HEK293 (cell line): ENCODE measurements around the gene KLHL15.
A peak's percentile ranks its signal among the peaks of the same experiment; 100 is the strongest.

ENCODE experiments used
- CTCF ChIA-PET: fragments of 350-600 bp; formaldehyde crosslinking; extraction: SDS; loops from one replicate; lab custom pipeline; 2021; ENCODE audit warnings: antibody characterized with exemption; lab: Yijun Ruan, JAX
- POLR2A ChIA-PET: fragments of 300-600 bp; formaldehyde crosslinking; extraction: SDS; loops from one replicate; lab custom pipeline; 2020; ENCODE audit warnings: antibody characterized with exemption, inconsistent platforms; lab: Yijun Ruan, JAX
- H3K27ac ChIP-seq: fragments of 200-500 bp; sonication (Bioruptor generic); 2 replicates; pipeline ENCODE4 v1.5.1; 2014; ENCODE audit warnings: low read depth, low read length, control low read depth, inconsistent platforms; ENCODE audit errors: extremely low read depth
- H3K36me3 ChIP-seq, 2 experiments: fragments of 200-500 bp in 1 of 2; sonication (Bioruptor generic) in 1 of 2; 1 replicate in 1 of 2; 2 replicates in 1 of 2; pipeline ENCODE4 v1.5.1; 2014 to 2017; ENCODE audit warnings: inconsistent platforms in 2 of 2, low read length in 2 of 2; ENCODE audit not compliant: control insufficient read depth in 2 of 2, insufficient read depth in 1 of 2
- H3K4me1 ChIP-seq: fragments of 200-500 bp; sonication (Bioruptor generic); 2 replicates; pipeline ENCODE4 v1.5.1; 2014; ENCODE audit warnings: mild to moderate bottlenecking, low read length, inconsistent platforms; ENCODE audit not compliant: control insufficient read depth, insufficient read depth
- H3K4me3 ChIP-seq: 2 replicates; pipeline ENCODE4 v1.5.1; 2011; ENCODE audit warnings: low read depth, mild to moderate bottlenecking, control low read depth, low read length, moderate library complexity
- H3K9me3 ChIP-seq: fragments of 200-500 bp; sonication (Bioruptor generic); 2 replicates; pipeline ENCODE4 v1.5.1; 2014; ENCODE audit warnings: low read depth, low read length, inconsistent platforms; ENCODE audit not compliant: control insufficient read depth, insufficient read depth
- EGR2 ChIP-seq: fragments of 450-650 bp; formaldehyde crosslinking; IDR thresholded peaks from 2 replicates; pipeline ENCODE4 v1.5.1; 2016; ENCODE audit warnings: low read depth, missing biosample characterization, missing genetic modification characterization
- FEZF1 ChIP-seq: fragments of 450-650 bp; formaldehyde crosslinking; IDR thresholded peaks from 2 replicates; pipeline ENCODE4 v1.5.1; 2016; ENCODE audit warnings: missing biosample characterization, missing genetic modification characterization
- GFI1B ChIP-seq: fragments of 450-650 bp; formaldehyde crosslinking; IDR thresholded peaks from 2 replicates; pipeline ENCODE4 v1.5.1; 2016; ENCODE audit warnings: missing biosample characterization, missing genetic modification characterization
- GLI2 ChIP-seq: fragments of 450-650 bp; formaldehyde crosslinking; IDR thresholded peaks from 2 replicates; pipeline ENCODE4; 2017; ENCODE audit warnings: missing biosample characterization, missing genetic modification characterization, low read depth, borderline replicate concordance
- IKZF3 ChIP-seq: fragments of 450-650 bp; IDR thresholded peaks from 2 replicates; pipeline ENCODE4 v1.5.0; 2018; ENCODE audit warnings: missing biosample characterization, mild to moderate bottlenecking, missing genetic modification characterization, moderate library complexity
- INSM2 ChIP-seq: fragments of 450-650 bp; formaldehyde crosslinking; IDR thresholded peaks from 2 replicates; pipeline ENCODE4 v1.5.1; 2016; ENCODE audit warnings: missing biosample characterization, missing genetic modification characterization
- MYNN ChIP-seq: fragments of 450-650 bp; formaldehyde crosslinking; IDR thresholded peaks from 2 replicates; pipeline ENCODE4 v1.5.1; 2016; ENCODE audit warnings: missing biosample characterization, missing genetic modification characterization, borderline replicate concordance
- PATZ1 ChIP-seq: fragments of 450-650 bp; formaldehyde crosslinking; IDR thresholded peaks from 2 replicates; pipeline ENCODE4 v1.5.1; 2016; ENCODE audit warnings: missing biosample characterization, missing genetic modification characterization
- PRDM1 ChIP-seq: fragments of 450-650 bp; formaldehyde crosslinking; IDR thresholded peaks from 2 replicates; pipeline ENCODE4; 2016; ENCODE audit warnings: missing biosample characterization, missing genetic modification characterization
- PRDM6 ChIP-seq: fragments of 450-650 bp; formaldehyde crosslinking; IDR thresholded peaks from 2 replicates; pipeline ENCODE4 v1.5.1; 2017; ENCODE audit warnings: missing biosample characterization, missing genetic modification characterization
- SCRT2 ChIP-seq: fragments of 450-650 bp; formaldehyde crosslinking; IDR thresholded peaks from 2 replicates; pipeline ENCODE4 v1.5.1; 2016; ENCODE audit warnings: missing biosample characterization, missing genetic modification characterization
- TCF7L2 ChIP-seq: IDR thresholded peaks from 2 replicates; pipeline ENCODE4 v1.6.1; 2011; ENCODE audit warnings: low read depth, mild to moderate bottlenecking, inconsistent platforms, low read length, moderate library complexity, borderline replicate concordance
- ZNF157 ChIP-seq: fragments of 450-650 bp; formaldehyde crosslinking; IDR thresholded peaks from 2 replicates; pipeline ENCODE4 v1.5.1; 2016; ENCODE audit warnings: missing biosample characterization, missing genetic modification characterization
- ZNF335 ChIP-seq: fragments of 450-650 bp; formaldehyde crosslinking; conservative IDR thresholded peaks from 2 replicates; pipeline ENCODE4 v1.5.1; 2016; ENCODE audit warnings: missing biosample characterization, missing genetic modification characterization
- ZNF366 ChIP-seq: fragments of 450-650 bp; formaldehyde crosslinking; conservative IDR thresholded peaks from 2 replicates; pipeline ENCODE4 v1.5.1; 2016; ENCODE audit warnings: missing biosample characterization, missing genetic modification characterization
- ZNF433 ChIP-seq: fragments of 450-650 bp; formaldehyde crosslinking; IDR thresholded peaks from 2 replicates; pipeline ENCODE4 v1.5.1; 2016; ENCODE audit warnings: missing biosample characterization, missing genetic modification characterization, low read depth
- ZNF449 ChIP-seq: fragments of 450-650 bp; formaldehyde crosslinking; IDR thresholded peaks from 2 replicates; pipeline ENCODE4 v1.5.1; 2017; ENCODE audit warnings: missing biosample characterization, mild to moderate bottlenecking, missing genetic modification characterization, moderate library complexity
- ZNF48 ChIP-seq: fragments of 450-650 bp; formaldehyde crosslinking; IDR thresholded peaks from 2 replicates; pipeline ENCODE4 v1.5.1; 2016; ENCODE audit warnings: missing biosample characterization, missing genetic modification characterization
- ZNF488 ChIP-seq: fragments of 450-650 bp; formaldehyde crosslinking; IDR thresholded peaks from 2 replicates; pipeline ENCODE4 v1.5.1; 2016; ENCODE audit warnings: missing biosample characterization, missing genetic modification characterization
- ZNF529 ChIP-seq: fragments of 450-650 bp; formaldehyde crosslinking; IDR thresholded peaks from 2 replicates; pipeline ENCODE4 v1.5.1; 2017; ENCODE audit warnings: missing genetic modification characterization, missing biosample characterization; ENCODE audit not compliant: insufficient replicate concordance
- ZNF629 ChIP-seq: fragments of 450-650 bp; formaldehyde crosslinking; IDR thresholded peaks from 2 replicates; pipeline ENCODE4 v1.5.1; 2017; ENCODE audit warnings: missing biosample characterization, missing genetic modification characterization

Gene KLHL15

GRCh38 chrX:24002167-24002566, 24.8 kb downstream of the KLHL15 start:
- Histone ChIP-seq H3K4me1 (peaks cover 6% of the 10 kb centered on the region; the same call in 1 of the 2 replicates), H3K36me3 (peaks cover 49 to 59% of the 10 kb centered on the region in 2 experiments), H3K4me3 (no peak overlapping the region)
- TF ChIP-seq MYNN (tag by site-specific recombination) (no peak), PRDM6 (tag by site-specific recombination) (peak; percentile 79), IKZF3 (tag by site-specific recombination) (no peak)
- TF ChIP-seq, all 188 proteins: peak for 1
- CTCF ChIA-PET: interaction anchor here (1.0 kb wide), 1 partner anchor 53 kb away, joined by 4 read pairs; the partner anchor contains the start of gene EIF2S3
- POLR2A ChIA-PET: interaction anchor here (0.7 kb wide), 1 partner anchor 219 kb away, joined by 3 read pairs; the partner anchor contains the start of gene SAT1
- H3K9me3 ChIP-seq: no peaks in the 10 kb centered on the region
- no peak overlapping the region for H3K27ac ChIP-seq

GRCh38 chrX:23999671-24000070, 27.3 kb downstream of the KLHL15 start:
- Histone ChIP-seq H3K4me3 (no peak overlapping the region), H3K9me3 (no peaks in the 10 kb centered on the region), H3K4me1 (peaks cover 6% of the 10 kb centered on the region; the same call in 1 of the 2 replicates), H3K36me3 (peaks cover 49 to 54% of the 10 kb centered on the region in 2 experiments), H3K27ac (no peak overlapping the region)
- ChIA-PET POLR2A (no interaction called here), CTCF (interaction anchor here (1.4 kb wide), 1 partner anchor 7 kb away, joined by 3 read pairs; no protein-coding TSS in a partner anchor)
- TF ChIP-seq ZNF629 (tag by site-specific recombination) (no peak), ZNF529 (tag by site-specific recombination) (no peak), ZNF366 (tag by site-specific recombination) (no peak), FEZF1 (tag by site-specific recombination) (no peak), ZNF433 (tag by site-specific recombination) (no peak), INSM2 (tag by site-specific recombination) (no peak), GLI2 (tag by site-specific recombination) (no peak), ZNF488 (tag by site-specific recombination) (no peak), TCF7L2 (no peak), GFI1B (tag by site-specific recombination) (no peak), ZNF449 (tag by site-specific recombination) (no peak), ZNF157 (tag by site-specific recombination) (no peak), ZNF335 (no peak), PRDM1 (no peak), PATZ1 (tag by site-specific recombination) (no peak), ZNF48 (tag by site-specific recombination) (no peak), SCRT2 (no peak), EGR2 (tag by site-specific recombination) (no peak)
